ENCODE measurements around the gene TIPARP.

GRCh38 chr3:156716105-156716862 is 41.9 kb downstream of the TIPARP start:
- TF ChIP-seq TAF1 (IDR thresholded peaks at IDR 0.05; ENCODE audit: borderline replicate concordance, low read depth, low read length) (no peak), CTCF (IDR thresholded peaks at IDR 0.05) (no peak), REST (IDR thresholded peaks at IDR 0.05; ENCODE audit: low read depth, low read length) (no peak), EZH2phosphoT487 (IDR thresholded peaks at IDR 0.05; ENCODE audit: borderline replicate concordance, low read depth) (no peak), RCOR1 (IDR thresholded peaks at IDR 0.05; ENCODE audit: low read length) (no peak), GABPA (IDR thresholded peaks at IDR 0.05; ENCODE audit: low read depth) (no peak), SMC3 (IDR thresholded peaks at IDR 0.05; ENCODE audit: low read depth, low read length) (no peak), NRF1 (IDR thresholded peaks at IDR 0.05; ENCODE audit: low read depth, low read length) (no peak), CHD2 (IDR thresholded peaks at IDR 0.05; ENCODE audit: low read length, partially characterized antibody) (no peak)

Measured in SK-N-SH (cell line).